NCI-H1694 (cell line): ENCODE data around the gene ASPDH.

Experiments used
- DNase-seq: peaks from one replicate; lab custom pipeline; 2025; lab: John Stamatoyannopoulos, UW

Gene ASPDH

DNA sequence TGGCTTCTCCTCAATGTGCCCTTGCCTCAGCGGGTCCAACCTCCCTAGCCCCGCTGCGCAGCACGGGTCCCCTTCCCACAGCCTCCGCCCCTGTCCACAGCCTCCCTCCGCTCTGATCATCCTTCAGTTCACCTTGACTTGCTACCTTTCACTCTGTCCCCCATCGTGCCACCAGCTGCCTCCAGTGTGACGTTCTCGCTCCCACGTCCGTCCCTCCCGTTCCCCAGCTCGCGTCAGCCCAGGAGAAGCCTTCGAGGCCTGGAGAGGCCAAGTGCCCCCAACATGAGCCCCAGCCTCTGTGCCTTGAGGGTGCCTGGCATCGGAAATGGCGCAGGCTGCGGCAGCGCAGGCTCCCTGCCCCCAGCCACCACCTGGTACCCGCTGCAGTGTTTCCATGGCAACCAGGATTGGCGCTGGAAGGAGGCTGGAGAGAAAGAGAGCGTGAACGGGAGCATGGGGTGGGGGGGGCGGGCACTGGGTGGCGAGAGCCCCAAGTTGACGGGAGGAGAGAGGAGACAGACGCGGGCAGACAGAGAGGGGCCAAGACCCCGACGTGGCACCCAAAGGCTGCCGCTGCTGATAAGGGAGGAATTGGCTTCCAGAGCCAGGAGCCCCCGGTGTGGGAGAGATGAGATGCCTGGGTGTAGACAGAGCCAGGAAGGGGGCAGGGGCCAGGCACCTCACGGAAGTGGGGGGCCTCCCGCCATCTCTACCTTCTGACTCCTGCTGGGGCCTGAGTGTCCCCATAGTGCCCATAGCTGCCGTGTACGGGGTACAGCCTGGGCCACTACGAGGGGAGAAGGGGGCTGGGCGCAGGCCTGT is 844 bp upstream of the ASPDH start:
- peak; percentile 60 for DNase-seq

DNA sequence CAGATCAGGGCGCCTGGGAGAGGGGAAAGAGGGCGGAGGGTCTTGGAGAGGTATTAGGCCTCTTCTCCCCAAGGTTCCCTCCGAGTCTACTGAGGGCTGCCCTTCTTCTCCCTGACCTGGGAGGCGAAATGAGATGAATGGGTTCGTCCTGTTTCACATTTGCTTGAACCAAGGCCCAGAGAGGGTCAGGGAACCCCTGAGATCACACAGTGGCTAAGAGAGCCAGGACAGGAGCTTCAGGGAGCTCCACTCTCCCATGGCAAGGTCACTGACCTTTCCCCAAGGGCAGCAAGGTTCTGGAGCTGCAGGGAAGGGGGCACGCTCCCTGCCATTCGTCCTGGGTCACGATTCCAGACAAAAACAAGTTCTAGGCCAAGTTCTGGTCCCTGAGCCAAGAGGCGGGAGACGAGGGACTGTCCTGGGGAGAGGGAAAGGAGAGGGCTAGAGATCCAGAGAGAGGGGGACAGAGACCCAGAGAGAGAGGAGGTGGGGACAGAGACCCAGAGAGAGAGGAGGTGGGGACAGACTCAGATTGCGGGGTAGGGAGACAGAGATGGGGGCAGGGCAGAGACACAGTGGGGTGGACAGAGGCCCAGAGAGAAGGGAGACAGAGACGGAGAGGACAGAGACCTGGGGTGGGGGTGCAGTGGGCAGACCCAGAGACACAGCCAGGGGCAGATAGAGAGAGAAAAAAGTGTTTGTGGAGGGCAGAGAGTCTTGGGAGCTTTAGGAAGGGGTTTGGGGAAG is 541 bp downstream of the ASPDH start:
- no peak for DNase-seq

GRCh38 chr19:50512112-50512998 is 1.4 kb downstream of the ASPDH start:
- no peak for DNase-seq

DNA sequence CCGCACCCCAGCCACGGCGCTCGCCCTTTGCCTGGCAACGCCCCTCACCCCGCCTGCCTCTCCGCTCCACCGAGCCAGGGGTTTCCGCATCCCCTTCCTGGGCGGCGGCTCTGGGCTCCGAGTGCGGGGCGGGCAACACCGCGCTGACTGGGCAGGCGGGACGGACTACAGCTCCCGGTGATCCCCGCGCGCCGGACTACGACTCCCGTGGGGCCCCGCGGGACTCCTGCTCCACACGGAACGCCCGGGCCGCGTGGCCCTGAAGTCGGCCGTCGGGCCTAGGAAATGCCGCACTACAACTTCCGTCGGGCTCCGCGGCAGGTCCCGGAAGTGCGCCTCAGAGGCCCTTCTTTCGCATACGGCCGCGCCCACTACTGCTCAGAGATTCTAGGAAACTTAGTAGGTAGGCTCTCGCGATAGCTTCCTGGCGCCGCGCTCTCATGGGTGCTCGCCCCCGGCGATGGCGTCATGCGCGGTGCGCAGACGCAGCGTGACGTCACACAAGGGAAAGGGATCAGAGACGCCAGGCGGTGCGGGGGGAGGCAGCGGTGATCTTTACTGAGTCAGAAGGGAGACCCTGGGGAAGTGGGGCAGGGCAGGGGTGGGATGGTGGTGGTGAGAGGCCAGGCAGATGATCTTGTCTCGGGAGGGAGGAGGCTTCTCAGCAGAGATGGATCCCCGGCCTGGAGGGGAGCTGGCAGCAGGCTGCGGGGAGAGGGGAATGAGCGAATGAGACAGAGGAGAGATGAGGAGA is 2.5 kb downstream of the ASPDH start, which contains the start of gene JOSD2:
Gene JOSD2, minus strand, starts transcription at position 123 of the 754 bp plus-strand sequence. CDS start 760 bp downstream, outside the sequence.
- DNase-seq, result peak; percentile 98

GRCh38 chr19:50510700-50511068 is 3.0 kb downstream of the ASPDH start:
- peak; percentile 74 for DNase-seq

GRCh38 chr19:50510121-50510670 is 3.5 kb downstream of the ASPDH start:
- DNase-seq, result no peak

DNA sequence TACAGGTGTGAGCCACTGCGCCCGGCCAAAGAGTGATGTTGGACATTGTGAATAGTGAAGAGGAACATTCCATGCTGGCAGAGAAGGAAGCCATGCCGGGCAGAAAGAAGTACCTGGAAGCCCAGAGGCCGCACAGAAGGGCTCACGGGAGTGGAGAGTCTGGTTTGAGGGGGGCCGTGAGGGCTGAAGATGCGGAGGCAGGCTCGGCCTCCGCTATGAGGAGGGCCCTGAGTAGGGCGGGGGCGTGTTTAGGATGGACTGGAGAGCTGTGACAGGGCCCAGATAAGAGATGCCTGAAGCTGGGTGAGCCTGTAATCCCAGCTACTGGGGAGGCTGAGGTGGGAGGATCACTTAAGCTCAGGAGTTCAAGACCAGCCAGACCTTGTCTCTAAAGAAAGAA is 4.3 kb downstream of the ASPDH start:
- no peak for DNase-seq

DNA sequence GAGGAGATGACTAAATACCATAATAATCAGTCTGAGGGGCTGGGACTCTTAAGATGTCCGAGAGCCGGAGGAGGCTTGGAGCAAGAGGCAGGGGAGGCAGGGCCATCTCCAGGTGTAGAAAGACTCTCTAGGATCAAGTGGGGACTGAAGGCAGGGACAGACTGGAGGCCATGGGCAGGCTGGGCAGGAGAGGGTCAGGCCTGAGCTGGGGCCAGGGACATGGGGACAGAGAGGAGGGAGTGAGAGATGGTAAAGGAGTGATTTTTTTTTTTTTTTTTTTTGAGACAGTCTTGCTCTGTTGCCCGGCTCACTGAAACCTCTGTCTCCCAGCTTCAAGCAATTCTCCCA is 4.9 kb downstream of the ASPDH start:
- DNase-seq, result no peak

DNA sequence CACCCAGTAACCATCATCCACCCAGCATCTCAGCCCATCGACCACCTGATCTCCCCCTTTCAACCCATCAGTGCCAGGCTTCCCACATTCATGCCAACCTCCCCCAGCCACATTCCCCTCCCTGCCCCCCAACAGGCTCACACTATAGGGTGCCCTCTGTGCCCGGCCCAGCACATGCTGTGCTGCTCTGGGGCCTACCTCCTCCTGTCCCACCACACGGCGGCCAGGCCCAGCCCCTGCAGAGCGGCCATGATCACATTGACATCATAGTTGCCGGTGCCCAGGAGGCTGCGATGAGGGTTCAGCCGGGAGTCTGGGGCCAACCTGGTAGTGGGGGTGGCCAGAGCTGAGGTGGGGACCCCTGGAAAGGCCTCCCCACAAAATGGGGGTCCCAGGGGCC is 6.3 kb downstream of the ASPDH start:
- DNase-seq, result no peak

DNA sequence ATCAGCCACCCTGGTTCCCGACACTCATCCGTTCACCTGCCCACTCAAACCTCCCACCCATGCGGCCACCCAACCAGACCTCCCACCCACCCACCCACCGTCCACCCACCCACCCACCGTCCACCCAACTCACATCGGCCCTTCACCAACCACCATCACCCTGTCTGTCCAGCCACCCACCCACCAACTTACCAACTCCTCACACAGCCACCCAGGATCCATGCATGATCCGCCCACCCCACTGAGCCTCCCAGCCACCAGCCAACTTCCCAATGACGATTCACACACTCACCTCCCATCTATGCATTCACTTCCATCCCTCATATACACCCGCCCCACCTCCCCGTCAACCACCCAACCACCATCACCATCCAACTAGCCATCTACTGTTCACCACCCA is 7.0 kb downstream of the ASPDH start:
- DNase-seq, result no peak

DNA sequence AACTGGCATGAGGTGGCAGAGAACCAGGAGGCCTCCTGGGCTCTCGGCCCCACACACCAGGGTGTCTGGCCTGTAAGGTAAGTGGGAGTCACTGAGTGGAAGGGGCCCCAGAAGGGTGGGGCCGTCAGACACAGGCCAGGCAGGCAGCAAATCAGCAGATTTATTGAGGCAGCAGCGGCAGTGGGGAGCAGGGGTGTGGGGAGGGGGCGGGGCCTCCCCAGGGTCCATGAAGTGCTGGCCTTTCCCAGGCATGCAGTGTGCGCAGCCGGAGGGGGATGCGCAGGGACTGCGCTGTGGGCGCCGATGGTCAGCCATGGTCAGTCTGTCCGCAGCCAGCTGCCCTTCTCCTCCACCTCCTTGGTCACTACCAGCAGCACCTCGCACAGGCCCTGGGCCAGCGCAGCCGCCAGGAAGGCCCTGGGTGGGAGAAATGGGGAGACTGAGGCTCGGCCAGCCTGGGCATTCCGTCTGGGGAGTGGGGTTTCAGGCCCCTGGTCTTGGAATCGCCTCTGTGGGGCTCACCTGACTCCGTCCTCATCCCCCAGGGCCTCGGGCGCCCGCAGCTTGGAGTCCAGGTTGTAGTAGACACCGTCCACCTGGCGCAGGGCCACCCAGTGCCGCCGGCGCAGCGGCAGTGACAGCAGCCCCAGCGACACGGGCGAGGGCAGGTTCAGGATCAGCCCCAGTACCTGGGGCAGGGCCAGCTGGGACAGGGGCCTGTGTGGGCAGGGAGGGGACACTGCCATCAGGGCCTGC is 7.7 kb downstream of the ASPDH start:
- no peak for DNase-seq

DNA sequence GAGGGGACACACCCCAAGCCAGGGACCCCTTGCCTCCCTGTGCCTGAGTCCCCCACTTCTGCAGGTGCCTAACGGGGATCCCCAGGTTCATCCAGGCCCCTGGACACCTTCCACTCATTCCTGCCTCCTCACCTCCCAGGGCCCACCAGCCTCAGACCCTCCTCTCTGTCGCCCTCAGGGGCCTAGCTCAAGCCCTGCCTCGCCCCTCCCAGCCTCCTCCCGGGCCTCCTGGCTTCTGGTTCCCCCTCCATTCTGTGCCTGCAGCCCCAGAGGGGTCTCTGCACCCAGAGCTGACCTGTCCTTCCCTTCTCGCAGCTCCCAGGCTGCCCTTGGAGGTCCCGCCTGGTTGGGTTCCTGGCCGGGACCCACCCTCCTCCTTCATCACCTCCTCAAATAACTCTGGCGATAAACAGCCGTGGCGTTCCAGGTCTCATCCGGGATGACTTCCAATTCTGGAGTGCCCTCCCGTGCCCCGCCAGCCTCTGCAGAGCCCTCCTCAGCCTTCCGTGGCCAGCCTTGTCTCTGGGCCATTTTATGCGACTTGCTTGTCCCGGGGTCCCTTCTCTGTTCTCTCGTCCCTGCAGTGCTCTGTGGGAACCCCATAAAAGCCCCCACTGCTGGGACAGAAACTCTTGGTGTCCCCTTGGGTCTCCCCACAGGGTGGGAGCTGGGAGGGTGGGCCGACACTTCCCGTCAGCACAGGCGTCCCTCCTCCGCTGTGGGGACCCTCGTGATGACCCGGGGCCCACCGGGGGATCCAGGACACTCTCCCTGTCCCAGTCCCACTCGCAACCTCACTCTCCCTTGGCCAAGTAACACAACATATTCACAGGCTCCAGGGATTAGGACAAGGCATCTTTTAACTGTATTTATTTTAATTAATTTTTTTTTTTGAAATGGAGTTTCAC is 11.9 kb downstream of the ASPDH start:
- DNase-seq, result no peak

- no peak for DNase-seq
Measured at GRCh38 chr19:50501186-50501567, 12.5 kb downstream of the ASPDH start.

- DNase-seq, result no peak
Measured at GRCh38 chr19:50500753-50501151, 13.0 kb downstream of the ASPDH start.

DNA sequence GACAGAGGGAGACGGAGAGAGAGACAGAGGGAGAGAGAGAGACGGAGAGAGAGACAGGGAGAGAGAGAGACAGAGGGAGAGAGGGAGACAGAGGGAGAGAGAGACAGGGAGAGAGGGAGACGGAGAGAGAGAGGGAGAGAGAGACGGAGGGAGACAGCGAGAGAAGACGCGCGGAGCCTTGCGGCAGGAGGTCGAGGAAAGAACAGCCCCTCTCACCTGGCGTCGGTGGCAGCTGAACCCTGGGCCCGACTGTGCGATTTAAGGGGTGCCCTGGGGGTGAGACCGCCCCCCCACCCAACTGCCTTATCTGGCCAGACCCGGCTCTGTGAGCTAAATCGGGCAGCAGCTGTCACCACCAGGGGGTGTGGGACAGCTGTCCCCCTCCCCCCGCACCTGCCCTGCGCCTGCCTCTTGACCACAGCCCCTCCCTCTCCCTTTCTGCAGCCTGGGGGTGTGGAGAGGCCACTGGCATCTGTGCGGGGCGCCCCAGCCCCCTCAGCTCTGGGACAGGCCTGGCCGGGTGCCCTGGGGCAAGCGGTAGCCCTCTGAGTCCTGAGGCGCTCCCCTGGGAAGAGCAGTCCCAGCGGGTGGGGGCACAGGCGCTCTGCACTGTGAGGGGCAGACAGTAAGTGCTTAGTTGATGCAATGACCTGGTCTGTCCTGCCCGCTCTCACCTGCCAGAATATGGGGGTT is 13.5 kb downstream of the ASPDH start:
- DNase-seq, result no peak

DNA sequence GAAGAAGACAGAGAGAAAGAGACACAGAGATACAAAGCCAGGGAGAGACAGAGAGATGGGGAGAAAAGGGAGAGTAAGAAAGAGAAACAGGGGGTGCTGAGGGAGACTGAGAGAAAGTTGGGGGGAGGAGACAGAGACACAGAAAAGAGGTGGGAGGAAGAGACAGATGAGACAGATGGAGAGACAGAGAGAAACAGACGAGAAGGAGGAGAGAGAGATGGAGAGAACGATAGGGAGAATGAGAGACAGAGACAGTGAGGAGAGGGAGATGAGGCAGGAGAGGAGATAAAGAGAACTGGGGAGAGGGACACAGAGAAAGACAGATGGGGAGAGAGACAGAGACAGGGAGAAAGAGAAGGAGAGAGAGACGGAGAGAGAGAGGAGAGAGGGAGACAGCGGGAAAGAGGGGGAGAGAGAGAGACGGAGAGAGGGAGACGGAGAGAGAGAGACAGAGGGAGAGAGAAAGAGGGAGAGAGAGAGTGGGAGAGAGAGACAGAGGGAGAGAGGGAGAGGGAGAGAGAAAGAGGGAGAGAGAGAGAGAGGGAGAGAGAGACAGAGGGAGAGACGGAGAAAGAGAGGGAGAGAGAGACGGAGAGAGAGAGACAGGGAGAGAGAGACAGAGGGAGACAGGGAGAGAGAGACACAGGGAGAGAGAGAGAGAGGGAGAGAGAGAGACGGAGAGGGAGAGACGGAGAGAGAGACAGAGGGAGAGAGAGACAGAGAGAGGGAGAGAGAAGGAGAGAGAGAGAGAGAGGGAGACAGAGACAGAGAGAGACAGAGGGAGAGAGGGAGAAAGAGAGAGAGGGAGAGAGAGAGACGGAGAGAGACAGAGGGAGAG is 15.3 kb downstream of the ASPDH start:
- no peak for DNase-seq

- no peak for DNase-seq
Measured at GRCh38 chr19:50497022-50497405, 16.7 kb downstream of the ASPDH start.
